AG09319 (cell line): ENCODE results near the gene POLK.
"Not testable (repeated sequence)": the region's sequence is repeated elsewhere in the genome, so short reads cannot be mapped to it uniquely, and the experiment has no call there.

Experiments
- DNase-seq: peaks from one replicate; pipeline ENCODE4 v3.0.0-alpha.2; 2010; ENCODE audit warnings: low read depth; ENCODE audit errors: extremely low read depth
- CTCF ChIP-seq: IDR thresholded peaks from 2 replicates; pipeline ENCODE4 v1.5.1; 2011; ENCODE audit warnings: low read depth, mild to moderate bottlenecking, inconsistent platforms, low read length, moderate library complexity

Gene POLK

GRCh38 chr5:75600535-75600934 lies 88.8 kb downstream of the POLK start:
- no peak for TF ChIP-seq CTCF

GRCh38 chr5:75601567-75601966 lies 89.9 kb downstream of the POLK start:
- TF ChIP-seq CTCF, result no peak
- DNase-seq, result no peak

More at GRCh38 chr5:75600535-75600934, 88.8 kb downstream of the POLK start:
- no peak for DNase-seq

GRCh38 chr5:75601996-75602395 lies 90.3 kb downstream of the POLK start:
- no peak for TF ChIP-seq CTCF
- DNase-seq, result no peak

GRCh38 chr5:75603371-75603770 lies 91.7 kb downstream of the POLK start:
- no peak for DNase-seq
- TF ChIP-seq CTCF, result no peak

GRCh38 chr5:75603821-75604220 lies 92.1 kb downstream of the POLK start:
- DNase-seq, result no peak
- no peak for TF ChIP-seq CTCF

- DNase-seq, result not testable (repeated sequence)
Measured at GRCh38 chr5:75607341-75607740, 95.7 kb downstream of the POLK start.

- no peak for TF ChIP-seq CTCF
- DNase-seq, result no peak
Measured at GRCh38 chr5:75608870-75609269, 97.2 kb downstream of the POLK start.

GRCh38 chr5:75610201-75610600 lies 98.5 kb downstream of the POLK start:
- no peak for TF ChIP-seq CTCF
- DNase-seq, result no peak

- DNase-seq, result not testable (repeated sequence)
Measured at GRCh38 chr5:75610859-75611310, 99.2 kb downstream of the POLK start.
